ENCODE results near the gene PCSK2. TPM values are rescaled to one million over a fixed set of nuclear protein-coding genes. Genes with fewer than 3 reads are reported as not detected.

The PCSK2 gene
- total RNA-seq, 1 experiment from 2014 or later: not detected

DNA sequence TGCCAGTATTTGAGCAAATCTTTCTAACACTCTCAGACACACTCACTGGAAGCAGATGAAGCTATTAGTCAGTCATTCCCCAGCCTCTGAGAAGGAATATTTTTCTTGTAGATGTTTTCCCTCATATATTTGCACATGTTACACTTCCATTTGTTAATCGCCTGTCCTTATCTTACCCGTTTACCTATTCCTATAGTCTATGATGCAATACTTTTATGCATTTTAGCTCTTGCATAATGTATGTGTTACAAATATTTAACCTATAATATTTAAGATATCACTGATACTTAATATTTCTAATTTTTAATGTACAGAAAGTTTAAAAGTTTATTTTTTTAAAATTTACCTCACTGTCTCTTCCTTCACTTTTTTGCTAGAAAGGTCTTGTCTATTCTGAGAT is 71.9 kb downstream of the PCSK2 start:
- H3K27me3 ChIP-seq (replicated peaks; ENCODE audit: control insufficient read depth, insufficient read depth, low read length): no peaks in the 10 kb centered on the region
- TF ChIP-seq, protein P1, sequence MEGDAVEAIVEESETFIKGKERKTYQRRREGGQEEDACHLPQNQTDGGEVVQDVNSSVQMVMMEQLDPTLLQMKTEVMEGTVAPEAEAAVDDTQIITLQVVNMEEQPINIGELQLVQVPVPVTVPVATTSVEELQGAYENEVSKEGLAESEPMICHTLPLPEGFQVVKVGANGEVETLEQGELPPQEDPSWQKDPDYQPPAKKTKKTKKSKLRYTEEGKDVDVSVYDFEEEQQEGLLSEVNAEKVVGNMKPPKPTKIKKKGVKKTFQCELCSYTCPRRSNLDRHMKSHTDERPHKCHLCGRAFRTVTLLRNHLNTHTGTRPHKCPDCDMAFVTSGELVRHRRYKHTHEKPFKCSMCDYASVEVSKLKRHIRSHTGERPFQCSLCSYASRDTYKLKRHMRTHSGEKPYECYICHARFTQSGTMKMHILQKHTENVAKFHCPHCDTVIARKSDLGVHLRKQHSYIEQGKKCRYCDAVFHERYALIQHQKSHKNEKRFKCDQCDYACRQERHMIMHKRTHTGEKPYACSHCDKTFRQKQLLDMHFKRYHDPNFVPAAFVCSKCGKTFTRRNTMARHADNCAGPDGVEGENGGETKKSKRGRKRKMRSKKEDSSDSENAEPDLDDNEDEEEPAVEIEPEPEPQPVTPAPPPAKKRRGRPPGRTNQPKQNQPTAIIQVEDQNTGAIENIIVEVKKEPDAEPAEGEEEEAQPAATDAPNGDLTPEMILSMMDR (IDR thresholded peaks at IDR 0.05; ENCODE audit: insufficient read depth in 1 of 2, low read depth in 1 of 2, low read length in 1 of 2, severe bottlenecking in 1 of 2, unreplicated experiment in 1 of 2): no peak
- H3K27me3 Mint-ChIP-seq (ENCODE audit: insufficient read depth, unreplicated experiment): peaks cover 28% of the 10 kb centered on the region
- POLR2A ChIA-PET: no interaction called here
- CTCF ChIA-PET: no interaction called here
- no peaks in the 10 kb centered on the region for H3K36me3 ChIP-seq (ENCODE audit: control insufficient read depth, insufficient read depth, low read length)
- no TSS peak for BruUV-seq (replicated peaks)
- no peaks in the 10 kb centered on the region for H3K36me3 Mint-ChIP-seq (ENCODE audit: insufficient read depth, unreplicated experiment)
- peaks cover 9% of the 10 kb centered on the region for H3K9me3 Mint-ChIP-seq (ENCODE audit: unreplicated experiment)
- H3K4me3 ChIP-seq (ENCODE audit: low read depth, low read length): no peak overlapping the region
- no peak overlapping the region for H3K4me3 Mint-ChIP-seq (ENCODE audit: unreplicated experiment)
- H3K4me1 ChIP-seq: no peaks in the 10 kb centered on the region
- no peaks in the 10 kb centered on the region for H3K4me1 Mint-ChIP-seq (ENCODE audit: low read depth, unreplicated experiment)
- intact Hi-C loops (cut with micrococcal nuclease; ENCODE audit: unreplicated experiment): no loop called here
- no peak for DNase-seq
- H3K27ac Mint-ChIP-seq (ENCODE audit: unreplicated experiment): no peak overlapping the region
- H3K9me3 ChIP-seq: no peaks in the 10 kb centered on the region

DNA sequence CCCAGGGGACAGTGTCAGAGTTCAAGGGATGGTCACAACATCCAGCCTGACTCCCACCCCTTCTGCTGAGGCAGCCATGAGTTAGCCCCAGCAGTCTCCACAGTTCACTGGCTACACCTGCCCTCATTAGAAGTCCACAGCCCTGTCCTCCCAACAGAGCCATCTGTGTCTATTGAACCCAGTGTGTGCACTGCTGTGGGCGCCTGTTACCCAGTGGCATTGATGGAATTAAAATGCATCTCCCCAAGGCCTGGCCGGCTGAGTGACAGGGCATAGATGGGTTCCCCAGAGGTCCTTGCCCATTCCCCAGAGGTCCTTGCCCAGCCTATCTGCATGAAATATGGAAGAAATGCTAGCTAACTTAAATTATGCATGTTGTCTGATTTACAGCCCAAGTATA is 73.3 kb downstream of the PCSK2 start:
- no peaks in the 10 kb centered on the region for H3K36me3 ChIP-seq (ENCODE audit: control insufficient read depth, insufficient read depth, low read length)
- Mint-ChIP-seq H3K27me3 (ENCODE audit: insufficient read depth, unreplicated experiment) (peaks cover 24% of the 10 kb centered on the region), H3K9me3 (ENCODE audit: unreplicated experiment) (peaks cover 9% of the 10 kb centered on the region), H3K27ac (ENCODE audit: unreplicated experiment) (no peak overlapping the region), H3K4me1 (ENCODE audit: low read depth, unreplicated experiment) (no peaks in the 10 kb centered on the region), H3K4me3 (ENCODE audit: unreplicated experiment) (no peak overlapping the region), H3K36me3 (ENCODE audit: insufficient read depth, unreplicated experiment) (no peaks in the 10 kb centered on the region)
- H3K9me3 ChIP-seq: no peaks in the 10 kb centered on the region
- H3K4me3 ChIP-seq (ENCODE audit: low read depth, low read length): no peak overlapping the region
- TF ChIP-seq, protein P1 (IDR thresholded peaks at IDR 0.05; ENCODE audit: insufficient read depth in 1 of 2, low read depth in 1 of 2, low read length in 1 of 2, severe bottlenecking in 1 of 2, unreplicated experiment in 1 of 2): no peak
- no TSS peak for BruUV-seq (replicated peaks)
- POLR2A ChIA-PET: no interaction called here
- intact Hi-C loops (cut with micrococcal nuclease; ENCODE audit: unreplicated experiment): no loop called here
- no peaks in the 10 kb centered on the region for H3K27me3 ChIP-seq (replicated peaks; ENCODE audit: control insufficient read depth, insufficient read depth, low read length)
- no peaks in the 10 kb centered on the region for H3K4me1 ChIP-seq
- no peak for DNase-seq
- CTCF ChIA-PET: no interaction called here

DNA sequence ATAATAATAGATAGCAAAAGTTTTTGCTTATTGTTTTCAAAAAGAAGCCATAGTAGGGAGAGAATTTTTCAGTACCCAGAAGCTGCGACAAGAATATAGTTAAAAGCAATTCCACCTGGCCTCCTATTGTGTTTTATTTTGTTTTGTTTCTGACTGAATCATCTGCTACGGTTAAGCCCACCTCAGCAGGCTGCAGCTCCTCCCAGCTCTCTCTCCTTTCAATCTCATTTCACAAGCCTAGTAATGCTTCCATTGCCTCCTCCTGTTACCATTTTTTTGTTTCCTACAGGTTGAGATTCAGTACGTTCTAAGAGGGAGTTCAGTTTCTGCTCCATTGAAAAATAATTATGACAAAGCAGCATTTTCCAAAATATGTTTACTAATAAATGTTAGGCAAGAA is 77.9 kb downstream of the PCSK2 start:
- no peaks in the 10 kb centered on the region for H3K36me3 ChIP-seq (ENCODE audit: control insufficient read depth, insufficient read depth, low read length)
- H3K4me3 ChIP-seq (ENCODE audit: low read depth, low read length): no peak overlapping the region
- peaks cover 1% of the 10 kb centered on the region; the same call in 1 of the 2 replicates for H3K27me3 ChIP-seq (replicated peaks; ENCODE audit: control insufficient read depth, insufficient read depth, low read length)
- TF ChIP-seq, protein P1 (IDR thresholded peaks at IDR 0.05; ENCODE audit: insufficient read depth in 1 of 2, low read depth in 1 of 2, low read length in 1 of 2, severe bottlenecking in 1 of 2, unreplicated experiment in 1 of 2): no peak
- H3K4me3 Mint-ChIP-seq (ENCODE audit: unreplicated experiment): no peak overlapping the region
- no peaks in the 10 kb centered on the region for H3K36me3 Mint-ChIP-seq (ENCODE audit: insufficient read depth, unreplicated experiment)
- DNase-seq: no peak
- H3K27ac Mint-ChIP-seq (ENCODE audit: unreplicated experiment): no peak overlapping the region
- H3K27me3 Mint-ChIP-seq (ENCODE audit: insufficient read depth, unreplicated experiment): peaks cover 15% of the 10 kb centered on the region
- H3K9me3 Mint-ChIP-seq (ENCODE audit: unreplicated experiment): peaks cover 20% of the 10 kb centered on the region
- no peaks in the 10 kb centered on the region for H3K4me1 ChIP-seq
- H3K9me3 ChIP-seq: no peaks in the 10 kb centered on the region
- no TSS peak for BruUV-seq (replicated peaks)
- CTCF ChIA-PET: no interaction called here
- POLR2A ChIA-PET: no interaction called here
- intact Hi-C loops (cut with micrococcal nuclease; ENCODE audit: unreplicated experiment): no loop called here
- H3K4me1 Mint-ChIP-seq (ENCODE audit: low read depth, unreplicated experiment): no peaks in the 10 kb centered on the region
